Central memory CD4-positive, alpha-beta T cell (primary cell): ENCODE data around the gene CFAP74.
A peak's percentile ranks its signal among the peaks of the same experiment; 100 is the strongest.

Source experiments
- DNase-seq: peaks from one replicate; pipeline ENCODE4 v3.0.0; 2022

Gene CFAP74

DNA sequence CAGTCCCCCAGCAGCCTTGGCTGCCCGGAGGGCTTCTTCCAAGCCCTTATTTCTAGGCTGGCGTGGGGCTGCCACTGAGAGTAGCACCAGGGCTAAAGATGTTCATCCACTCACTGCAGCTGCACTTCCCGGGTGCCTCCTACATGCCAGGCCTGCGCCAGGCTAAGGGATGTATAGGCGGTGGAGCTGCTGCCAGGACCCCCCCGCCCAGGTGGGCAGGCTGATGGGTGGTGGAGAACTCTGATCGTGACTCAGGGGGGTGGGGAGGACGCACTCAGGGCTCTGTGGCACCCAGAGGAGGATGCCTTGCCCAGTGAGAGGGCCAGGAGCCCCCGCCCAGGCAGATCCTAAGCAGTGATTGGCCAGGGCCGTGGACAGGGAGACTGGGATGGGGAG lies 34.1 kb downstream of the CFAP74 start:
- no peak for DNase-seq

DNA sequence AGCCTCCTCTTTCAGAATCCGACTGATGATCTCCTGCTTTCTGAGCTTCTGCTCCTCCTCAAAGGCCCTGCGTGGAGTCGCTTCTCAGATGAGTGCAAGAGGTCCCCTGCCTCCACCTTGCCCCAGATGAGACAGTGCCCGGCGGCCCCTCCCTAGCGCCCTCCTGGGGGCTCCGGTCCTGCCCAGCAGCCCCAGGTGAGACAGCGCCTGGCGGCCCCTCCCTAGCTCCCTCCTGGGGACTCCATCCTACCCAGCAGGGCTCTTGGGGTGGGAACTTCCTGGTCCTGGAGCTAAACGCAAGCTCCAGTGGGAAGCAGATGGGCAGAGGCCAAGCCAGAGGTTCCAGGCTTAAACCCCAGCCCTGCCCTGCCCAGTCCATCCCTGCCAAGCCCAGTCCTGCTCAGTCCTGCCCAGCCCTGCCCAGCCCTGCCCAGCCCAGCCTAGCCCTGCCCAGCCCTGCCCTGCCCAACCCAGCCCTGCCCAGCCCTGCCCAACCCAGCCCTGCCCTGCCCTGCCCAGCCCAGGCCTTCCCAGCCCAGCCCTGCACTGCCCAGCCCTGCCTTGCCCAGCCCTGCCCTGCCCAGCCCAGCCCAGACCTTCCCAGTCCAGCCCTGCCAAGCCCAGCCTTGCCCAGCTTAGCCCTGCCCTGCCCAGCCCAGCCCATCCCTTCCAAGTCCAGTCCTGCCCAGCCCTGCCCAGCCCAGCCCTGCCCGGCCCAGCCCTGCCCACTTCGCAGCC lies 34.6 kb downstream of the CFAP74 start:
- no peak for DNase-seq

DNA sequence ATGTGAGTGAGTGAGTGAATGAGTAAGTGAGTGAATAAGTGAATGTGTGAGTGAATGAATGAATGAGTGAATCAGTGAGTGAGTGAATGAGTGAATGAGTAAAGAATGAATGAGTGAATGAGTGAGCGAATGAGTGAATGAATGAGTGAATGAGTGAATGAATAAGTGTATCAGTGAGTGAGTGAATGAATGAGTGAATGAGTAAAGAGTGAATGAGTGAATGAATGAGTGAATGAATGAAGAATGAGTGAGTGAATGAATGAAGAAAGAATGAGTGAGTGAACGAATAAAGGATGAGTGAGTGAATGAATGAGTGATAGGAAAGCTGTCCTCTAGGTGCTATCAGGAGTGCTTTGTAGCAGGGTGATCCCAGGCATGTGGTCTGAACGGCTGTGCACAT lies 35.7 kb downstream of the CFAP74 start:
- DNase-seq = no peak

DNA sequence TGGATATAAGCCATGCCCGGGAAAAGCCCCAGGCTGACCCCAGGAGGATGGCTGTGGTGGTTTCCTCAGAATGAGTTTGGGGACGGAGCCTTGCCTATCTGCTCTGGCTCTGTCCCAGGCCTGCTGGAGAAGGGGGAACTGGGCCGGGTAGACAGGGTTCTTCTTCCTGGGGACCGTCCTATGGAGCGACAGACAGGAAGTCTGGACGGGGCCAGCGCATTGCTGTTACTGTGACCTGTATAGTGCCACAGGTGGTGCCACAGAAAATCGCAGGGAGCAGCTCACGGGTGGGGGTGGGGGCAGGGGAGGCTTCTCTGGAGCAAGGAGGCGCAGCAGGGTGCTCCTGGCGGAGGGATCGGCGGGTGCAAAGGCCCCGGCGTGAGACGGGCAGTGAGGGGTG lies 36.4 kb downstream of the CFAP74 start:
- no peak for DNase-seq

DNA sequence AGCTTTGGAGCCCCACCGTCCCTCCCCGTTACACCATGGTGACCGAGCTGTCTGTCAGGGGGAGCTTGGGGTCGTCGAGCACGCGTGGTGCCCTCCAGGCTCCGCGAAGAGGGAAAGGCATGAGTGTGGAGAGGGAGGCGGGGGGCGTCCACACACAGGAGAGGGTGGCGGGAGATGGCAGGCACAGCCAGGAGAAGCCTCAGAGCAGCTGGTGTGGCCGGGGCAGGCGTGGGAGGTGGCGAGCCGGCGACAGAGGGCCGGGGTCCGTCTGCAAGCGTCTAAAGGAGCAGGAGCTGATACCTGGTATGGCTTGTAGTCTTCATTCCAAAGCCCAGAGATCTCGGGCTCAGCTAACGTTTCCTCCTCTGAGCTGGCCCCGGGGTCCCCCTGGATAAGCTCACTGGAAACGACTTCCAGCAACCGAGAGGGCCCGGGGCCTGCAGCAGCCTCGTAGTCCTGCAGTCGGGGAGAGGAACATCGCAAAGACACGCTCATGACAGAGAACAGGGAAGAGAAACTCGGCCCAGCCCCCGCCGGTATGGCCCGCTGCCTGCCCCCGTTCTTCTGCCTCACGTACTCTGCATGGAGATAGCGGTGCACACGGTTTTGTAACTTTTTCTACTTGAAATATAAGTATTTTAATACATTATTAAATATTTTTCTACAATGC lies 37.4 kb downstream of the CFAP74 start:
- no peak for DNase-seq

DNA sequence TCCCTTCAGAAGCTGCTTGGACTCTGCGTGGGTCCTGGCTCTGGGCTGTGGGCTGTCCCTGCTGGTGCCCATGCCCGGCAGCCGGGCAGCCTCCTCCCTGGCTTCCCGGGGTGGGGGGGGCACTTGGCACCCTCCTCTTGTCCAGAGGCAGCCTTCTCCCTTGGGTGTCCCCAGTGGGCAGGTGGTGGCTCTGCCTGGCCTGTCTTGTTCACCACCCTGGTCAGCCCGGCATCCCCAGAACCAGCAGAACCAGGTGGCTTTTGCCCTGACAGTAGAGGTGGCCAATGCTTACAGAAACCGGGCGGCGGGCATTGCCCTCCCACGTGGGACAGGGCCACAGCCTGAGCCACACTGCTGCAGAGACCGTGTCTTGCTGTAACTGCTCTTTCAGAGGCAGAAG lies 38.0 kb downstream of the CFAP74 start:
- DNase-seq = no peak

DNA sequence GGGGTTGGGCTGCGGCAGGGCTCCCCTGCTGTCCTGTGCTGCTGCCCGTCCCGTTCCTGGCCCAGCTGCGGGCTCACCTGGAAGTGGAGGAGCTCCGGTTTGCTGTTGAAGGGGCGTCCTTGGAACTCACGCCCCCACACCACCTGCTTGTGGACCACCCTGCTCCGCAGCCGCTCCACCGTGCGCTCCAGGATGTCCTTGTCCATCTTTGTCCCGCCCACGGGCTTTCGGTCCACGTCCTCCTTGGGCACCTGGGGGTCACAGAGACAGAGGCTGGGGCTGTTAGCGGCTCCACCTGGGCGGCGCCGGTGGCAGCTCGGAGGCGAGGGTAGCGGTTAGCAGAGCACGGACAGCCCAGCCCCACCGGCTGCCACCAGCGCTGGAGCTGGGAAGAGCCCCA lies 38.8 kb downstream of the CFAP74 start:
- no peak for DNase-seq

DNA sequence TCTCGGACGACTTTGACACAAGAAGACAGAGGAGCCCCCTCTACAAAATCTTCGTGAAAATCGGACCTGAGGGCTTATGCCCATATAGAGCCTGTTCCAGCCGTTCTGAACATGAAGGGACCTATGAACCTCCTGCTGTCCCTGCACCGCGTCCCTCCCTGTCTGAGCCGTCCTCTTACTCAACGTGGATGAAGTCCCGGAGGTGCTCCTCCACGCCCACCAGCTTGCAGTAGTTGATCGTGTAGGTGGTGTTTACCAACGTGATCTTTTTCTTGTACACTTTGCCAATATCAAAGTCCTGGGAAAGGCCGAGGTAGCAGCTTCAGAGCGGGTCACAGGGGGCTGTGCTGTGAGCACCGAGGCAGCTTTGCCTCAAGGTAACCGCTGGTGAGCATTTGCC lies 40.0 kb downstream of the CFAP74 start:
- no peak for DNase-seq

DNA sequence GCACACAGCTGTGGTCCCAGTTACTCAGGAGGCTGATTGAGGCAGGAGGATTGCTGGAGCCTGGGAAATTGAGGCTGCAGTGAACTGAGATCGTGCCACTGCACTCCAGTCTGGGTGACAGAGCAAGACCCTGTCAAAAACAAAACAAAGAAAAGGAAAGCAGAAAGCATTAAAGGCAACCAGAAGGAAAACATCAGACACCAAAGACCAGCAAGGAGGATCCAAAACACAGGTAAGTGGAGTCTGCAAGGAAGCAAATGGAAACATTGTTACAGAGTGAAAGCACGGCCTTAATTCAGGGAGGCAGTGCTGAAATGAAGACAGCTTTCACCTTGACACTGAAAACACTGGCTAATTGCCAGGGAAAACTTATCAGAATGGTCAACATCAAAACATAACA lies 40.8 kb downstream of the CFAP74 start:
- DNase-seq = no peak

DNA sequence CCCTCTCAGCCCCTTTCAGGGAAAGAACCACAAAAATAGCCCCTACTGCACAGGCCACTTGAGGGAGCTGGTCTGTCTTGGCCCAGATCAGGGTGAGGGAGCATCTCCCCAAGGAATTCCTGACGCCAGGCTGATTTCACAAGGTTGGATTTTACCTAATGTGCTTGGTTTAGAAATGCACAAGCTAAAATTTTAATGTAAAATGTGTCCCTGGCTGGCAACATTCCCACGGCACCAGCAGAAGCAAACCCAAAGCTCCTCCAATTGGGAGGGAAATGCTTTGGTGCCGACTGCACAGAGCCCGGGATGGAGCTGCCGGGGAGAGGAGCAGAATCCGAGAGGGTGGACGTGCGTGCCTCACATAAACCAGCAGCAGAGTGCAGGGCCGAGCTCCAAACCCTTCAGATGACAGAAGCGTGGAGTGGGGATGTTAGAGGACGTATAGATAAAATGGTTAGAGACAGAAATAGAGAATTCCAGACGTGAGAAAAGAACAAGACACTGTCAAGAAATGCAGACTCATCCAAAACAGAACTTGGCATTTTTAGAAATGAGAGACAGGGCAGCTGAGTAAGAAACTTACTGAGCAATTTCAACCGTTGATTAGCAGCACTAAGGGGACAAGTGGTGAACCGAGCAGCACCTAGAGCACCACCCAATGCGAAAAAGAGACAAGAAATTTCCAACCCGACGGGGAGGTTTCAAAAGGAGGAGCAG lies 42.9 kb downstream of the CFAP74 start:
- no peak for DNase-seq

DNA sequence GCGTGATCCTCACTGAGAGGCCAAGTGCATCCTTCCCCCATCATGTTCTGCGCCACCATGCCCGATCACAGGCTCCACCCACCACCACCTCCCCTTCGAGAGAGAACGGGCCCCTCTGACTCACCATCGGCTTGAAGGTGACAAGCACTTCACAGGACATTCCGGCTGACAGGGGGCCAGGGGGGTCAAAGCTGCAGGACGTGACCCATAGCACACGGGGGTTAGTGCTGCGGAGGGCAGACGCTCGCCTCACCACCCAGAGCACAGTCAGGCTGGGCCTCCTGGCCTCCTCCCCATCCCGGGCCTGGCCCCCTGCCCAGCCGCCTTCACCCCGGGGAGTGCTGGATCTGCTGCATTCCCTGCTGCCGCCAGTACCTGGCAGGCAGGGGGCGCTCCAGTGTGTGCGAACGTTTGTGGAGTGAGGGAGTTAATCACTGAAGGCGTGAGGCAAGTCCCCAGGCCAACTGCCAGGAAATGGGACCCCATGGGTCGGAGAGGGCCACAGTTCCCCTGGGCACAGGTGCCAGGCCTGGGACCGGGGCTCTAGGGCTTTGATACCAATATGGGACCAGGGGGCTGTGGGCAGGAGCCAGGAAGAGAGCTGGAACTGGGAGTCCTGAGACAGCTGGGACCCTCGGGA lies 43.6 kb downstream of the CFAP74 start:
- DNase-seq = peak; percentile 35

DNA sequence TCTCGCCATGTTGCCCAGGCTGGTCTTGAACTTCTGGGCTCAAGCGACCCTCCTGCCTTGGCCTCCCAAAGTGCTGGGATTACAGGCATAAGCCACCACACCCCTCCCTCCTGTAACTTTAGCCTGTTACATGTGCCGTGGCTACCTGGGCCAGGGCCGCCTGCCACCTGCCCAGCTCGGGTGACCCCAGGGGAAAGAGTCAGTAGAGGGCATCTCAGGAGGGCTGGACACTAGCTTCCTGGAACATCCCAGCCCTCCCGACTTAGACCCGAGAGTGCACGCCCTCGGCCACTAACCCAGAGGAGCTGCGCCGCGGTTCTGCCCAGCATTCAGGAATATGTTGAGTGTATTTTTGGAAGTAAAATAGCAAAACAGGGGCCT lies 44.1 kb downstream of the CFAP74 start:
- no peak for DNase-seq

DNA sequence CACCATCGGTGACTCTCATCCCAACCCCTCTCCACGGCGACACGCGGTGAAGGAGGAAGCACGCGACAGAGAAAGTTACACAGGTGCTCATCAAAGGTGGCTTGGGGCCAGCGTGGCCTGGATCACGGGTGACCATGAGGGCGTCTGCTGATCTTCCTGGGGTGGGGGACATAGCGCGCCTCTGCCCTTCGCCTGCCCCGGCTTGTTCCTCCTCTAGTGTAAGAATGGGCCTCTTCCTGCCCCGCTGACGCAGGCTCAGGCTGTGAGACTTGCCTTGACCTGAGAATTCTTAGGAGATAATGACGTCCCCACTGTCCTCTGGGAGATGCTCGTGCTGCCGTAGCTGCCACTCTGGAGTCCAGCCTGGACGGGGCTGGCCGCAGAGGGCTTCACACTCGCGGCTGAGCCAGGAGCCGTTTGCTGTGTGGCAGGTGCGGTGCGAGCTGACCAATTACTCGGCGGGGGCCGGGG lies 45.5 kb downstream of the CFAP74 start:
- DNase-seq = no peak

DNA sequence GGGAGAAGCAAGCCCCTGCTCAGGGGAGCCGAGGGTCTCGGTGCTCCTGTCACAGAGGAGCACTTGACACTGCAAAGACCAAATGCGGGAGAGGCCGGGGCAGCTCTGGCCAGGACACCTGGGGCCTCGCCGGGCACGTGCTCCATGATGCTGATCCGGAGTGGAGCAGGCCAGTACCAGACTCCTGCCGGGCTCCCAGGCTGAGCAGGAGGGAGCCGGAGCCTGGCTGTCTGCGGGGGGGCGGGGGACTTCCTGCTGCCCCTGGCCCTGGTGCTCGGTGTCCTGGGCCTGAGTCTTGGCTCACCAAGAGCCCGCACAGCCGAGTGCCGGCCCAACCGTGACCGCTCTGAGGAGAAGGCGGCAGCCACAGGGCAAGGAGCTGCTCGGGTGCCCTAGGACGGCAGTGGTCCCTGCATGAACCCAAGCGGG lies 46.0 kb downstream of the CFAP74 start:
- DNase-seq = no peak

DNA sequence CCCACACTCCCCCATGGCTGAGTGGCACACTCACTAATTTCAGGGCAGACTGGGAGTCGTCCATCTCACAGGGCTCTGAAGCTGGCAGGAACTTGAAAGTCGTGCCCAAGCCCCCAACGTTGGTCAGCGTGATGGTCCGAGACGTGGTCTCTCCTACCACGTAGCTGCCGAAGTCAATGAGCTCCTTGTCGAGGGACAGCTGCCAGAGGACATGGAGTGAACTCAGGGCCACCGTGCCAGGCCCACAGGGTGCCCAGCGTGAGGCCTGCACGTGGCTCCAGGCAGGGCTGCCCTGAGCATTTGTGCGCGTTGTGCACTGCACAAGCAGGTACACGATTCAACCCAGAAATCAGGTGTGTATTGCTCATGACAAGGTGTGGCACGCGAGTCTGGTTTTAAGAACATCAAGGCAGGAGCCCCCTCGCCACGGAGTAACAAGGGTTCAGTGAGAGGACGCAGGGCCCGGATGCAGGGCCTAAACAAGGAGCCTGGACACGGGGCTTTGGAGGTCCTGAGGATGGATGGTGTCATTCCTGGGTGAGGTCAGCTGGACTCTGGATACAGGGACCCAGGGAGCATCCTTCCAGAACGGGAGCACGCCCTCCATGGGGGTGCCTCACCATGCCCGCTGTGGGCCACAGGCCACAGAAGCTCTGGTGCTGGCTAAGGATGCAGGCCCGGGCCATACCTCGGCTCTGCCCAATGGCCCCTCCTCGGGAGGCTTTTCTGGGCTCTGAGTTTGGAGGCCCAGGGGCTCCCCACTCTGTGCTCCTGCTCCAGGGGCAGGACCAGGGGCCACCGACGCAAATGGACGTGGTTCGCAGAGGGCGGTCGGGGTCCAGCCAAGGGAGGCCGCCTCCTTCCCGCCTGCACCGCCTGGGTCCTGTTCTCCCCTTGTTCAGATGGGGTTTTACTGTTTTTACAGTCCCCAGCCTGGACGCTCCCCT lies 46.7 kb downstream of the CFAP74 start:
- DNase-seq = no peak

DNA sequence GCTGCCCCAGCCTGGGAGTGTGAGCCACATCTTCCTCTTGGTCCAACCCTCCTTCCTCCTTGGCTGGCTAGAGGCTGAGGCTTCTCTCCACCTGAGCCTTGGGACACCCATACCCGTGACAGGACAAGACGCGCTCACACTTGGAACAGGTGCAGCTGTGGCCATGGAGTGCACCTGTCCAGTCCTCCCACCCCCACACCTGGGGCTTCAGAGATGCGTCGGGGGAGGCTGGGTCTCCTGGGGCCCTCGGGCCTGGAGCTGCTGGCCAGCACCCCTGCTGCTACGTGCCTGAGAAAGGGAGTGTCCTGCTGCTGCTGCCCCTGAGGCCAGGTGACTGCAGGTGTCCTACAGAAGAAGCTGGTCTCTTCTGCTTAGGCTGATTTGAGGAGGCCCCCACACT lies 47.5 kb downstream of the CFAP74 start:
- no peak for DNase-seq

DNA sequence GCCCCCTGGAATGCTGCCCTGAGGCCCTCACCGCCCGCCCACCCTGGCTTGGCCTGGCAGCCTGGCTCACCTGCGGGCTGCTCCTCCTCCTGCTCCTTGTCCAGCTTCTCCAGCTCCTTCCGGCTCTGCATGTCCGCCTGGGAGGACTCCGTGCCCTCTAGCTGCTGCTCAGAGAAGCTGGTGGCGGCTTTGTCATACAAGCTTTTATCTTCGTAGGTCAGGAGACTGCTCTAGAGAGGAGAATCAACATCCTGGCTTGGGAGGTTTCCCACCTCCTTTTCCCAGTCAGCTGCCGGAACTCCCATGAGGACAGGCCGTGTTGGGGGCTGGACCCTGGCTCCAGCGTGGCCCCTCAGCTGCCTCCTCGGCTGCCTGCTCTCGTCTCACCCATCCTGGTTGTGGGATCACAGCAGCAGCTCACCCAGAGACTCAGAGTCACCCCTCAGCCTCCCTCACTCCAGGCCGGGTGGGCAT lies 47.9 kb downstream of the CFAP74 start:
- DNase-seq = no peak

DNA sequence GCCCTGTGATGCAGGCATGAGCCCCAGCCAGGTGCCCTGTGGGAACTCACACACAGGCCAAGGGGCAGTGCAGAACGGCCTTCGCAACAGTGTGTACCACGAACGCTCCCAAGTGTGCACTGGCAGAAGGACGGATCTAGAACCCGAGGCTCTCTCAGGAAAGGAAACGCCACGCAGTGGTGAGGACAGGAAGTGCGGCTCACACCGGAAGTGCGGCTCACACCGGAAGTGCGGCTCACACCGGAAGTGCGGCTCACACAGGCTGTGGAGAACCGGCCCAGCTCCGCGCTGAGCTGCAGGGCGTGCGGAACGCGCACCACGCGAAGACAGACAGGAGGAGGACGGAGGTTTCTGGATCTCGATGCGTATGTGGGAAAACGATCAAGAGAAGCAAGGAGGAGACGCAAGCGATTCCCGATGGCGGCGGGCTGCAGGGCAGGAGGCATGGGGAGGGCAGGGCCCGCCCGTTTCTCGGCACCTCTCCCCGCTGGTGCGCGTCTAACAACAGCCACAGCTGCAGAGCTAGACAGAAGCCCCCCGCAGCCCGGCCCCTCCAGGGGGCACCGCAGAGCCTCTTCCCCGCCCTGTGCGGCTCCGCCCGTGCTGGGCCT lies 48.6 kb downstream of the CFAP74 start:
- no peak for DNase-seq

DNA sequence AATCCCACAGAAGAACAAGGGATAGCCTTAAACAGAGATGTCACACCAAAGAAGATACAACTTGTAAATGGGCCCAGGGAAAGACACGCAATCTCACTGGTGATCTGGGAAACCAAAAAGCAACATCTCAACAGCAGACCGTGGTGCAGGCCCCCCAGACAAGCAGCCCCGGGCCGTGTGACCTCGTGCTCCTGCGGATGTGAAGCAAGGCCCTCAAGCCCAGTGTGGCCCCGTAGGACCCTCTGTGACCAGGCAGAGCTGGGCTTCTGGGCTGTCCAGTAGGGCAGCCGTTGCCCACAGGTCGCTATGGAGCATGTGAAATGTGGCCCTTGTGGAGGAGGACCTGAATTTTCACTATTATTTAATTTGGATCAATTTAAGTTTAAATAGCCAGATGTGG lies 49.6 kb downstream of the CFAP74 start:
- no peak for DNase-seq

DNA sequence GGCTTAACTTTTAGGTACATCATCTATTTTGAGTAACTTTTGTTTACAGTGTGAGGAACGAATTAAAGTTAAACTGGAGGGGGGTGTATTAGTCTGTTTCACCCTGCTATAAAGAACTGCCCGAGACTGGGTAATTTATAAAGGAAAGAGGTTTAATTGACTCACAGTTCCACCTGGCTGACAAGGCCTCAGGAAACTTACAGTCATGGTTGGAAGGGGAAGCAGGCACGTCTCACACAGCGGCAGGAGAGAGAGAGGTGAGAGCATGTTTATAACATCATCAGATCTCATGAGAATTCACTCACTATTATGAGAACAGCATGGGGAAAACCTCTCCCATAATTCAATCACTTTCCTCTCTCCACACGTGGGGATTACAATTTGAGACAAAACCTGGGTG lies 52.6 kb downstream of the CFAP74 start:
- DNase-seq = no peak

DNA sequence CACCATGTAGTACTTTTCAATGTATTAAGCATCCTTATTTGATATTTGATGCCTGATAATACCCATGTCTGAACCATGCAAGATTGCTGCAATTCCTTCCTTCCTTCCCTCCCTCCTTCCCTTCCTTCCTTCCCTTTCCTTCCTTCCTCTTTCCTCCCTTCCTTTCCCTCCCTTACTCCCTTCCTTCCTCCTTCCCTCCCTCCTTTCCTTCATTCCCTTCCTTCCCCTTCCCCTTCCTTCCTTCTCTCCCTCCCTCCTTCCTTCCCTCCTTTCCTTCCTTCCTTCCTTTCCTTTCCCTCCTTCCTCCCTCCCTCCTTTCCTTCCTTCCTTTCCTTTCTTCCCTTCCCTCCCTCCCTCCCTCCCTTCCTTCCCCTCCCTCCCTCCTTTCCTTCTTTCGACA lies 54.8 kb downstream of the CFAP74 start:
- DNase-seq = no peak

DNA sequence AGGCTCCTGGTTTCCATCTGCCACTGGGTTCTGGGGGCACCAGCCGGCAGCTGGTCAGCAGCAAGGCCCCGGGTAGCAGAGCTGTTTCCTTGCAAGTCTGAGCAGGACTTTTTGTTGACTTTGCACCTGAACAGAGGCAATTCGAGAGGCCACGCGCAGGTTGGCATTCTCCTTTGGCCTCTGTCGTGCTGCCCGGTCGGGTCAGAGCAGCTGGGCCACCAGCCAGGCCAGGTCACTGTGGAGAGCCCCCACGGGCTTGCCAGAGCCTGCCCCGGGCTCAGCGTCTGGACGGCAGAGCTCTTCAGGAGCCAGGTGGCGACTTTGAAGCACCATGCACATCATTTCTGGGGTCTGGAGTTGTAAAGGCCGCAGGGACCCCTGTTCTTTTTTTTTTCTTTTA lies 56.1 kb downstream of the CFAP74 start:
- DNase-seq = no peak
